ENCODE data around the gene PAK2. TPM values are rescaled to one million over a fixed set of nuclear protein-coding genes. Genes with fewer than 3 reads are reported as not detected.
"Not testable (repeated sequence)": the region's sequence is repeated elsewhere in the genome, so short reads cannot be mapped to it uniquely, and the experiment has no call there.

The PAK2 gene
- total and polyA plus RNA-seq, 2 of the 4 experiments (the other 2 are of a cell fraction): 31.8 to 36.0 TPM

- H4K5ac ChIP-seq (ENCODE audit: low read depth, low read length); in situ Hi-C loops (cut with MboI; ENCODE audit: low sequenced_read_pairs); H3K18ac ChIP-seq (ENCODE audit: low read depth, low read length); H3K14ac ChIP-seq (replicated peaks; ENCODE audit: low read depth, low read length); CTCF ChIA-PET; H4K91ac ChIP-seq (ENCODE audit: insufficient read depth, low read depth, low read length); H2BK5ac ChIP-seq (ENCODE audit: low read depth, low read length, poor library complexity, severe bottlenecking); H3K27me3 ChIP-seq (ENCODE audit: control insufficient read depth, insufficient read depth, low read length); H3K4ac ChIP-seq (ENCODE audit: low read depth, low read length); DNase-seq; H3K4me2 ChIP-seq (ENCODE audit: low read depth, low read length); H4K8ac ChIP-seq (ENCODE audit: low read depth in 2 of 2, low read length in 2 of 2); H2AK5ac ChIP-seq (ENCODE audit: low read depth, low read length); H2BK15ac ChIP-seq (ENCODE audit: low read depth, low read length); H3K9me3 ChIP-seq (ENCODE audit: control insufficient read depth, insufficient read depth, low read length); H3K4me3 ChIP-seq (ENCODE audit: insufficient read depth, low read depth, low read length); H3K9ac ChIP-seq (ENCODE audit: low read depth, low read length); H3K27ac ChIP-seq (ENCODE audit: insufficient read depth, low read length); H3K23ac ChIP-seq (ENCODE audit: low read depth, low read length); H2AFZ ChIP-seq (replicated peaks; ENCODE audit: low read length, poor library complexity); H3K36me3 ChIP-seq (ENCODE audit: control insufficient read depth, insufficient read depth, low read length); H3K9me1 ChIP-seq (ENCODE audit: insufficient read depth, low read length); BruUV-seq (replicated peaks); H2BK20ac ChIP-seq (ENCODE audit: low read depth, low read length); ATAC-seq (ENCODE audit: low read depth); dilution Hi-C loops (cut with HindIII; ENCODE audit: low sequenced_read_pairs, unreplicated experiment); H3K56ac ChIP-seq (ENCODE audit: extremely low read depth, insufficient read depth, low read length); POLR2A ChIA-PET (ENCODE audit: unreplicated experiment); H2BK120ac ChIP-seq (ENCODE audit: low read depth, low read length); H2AK9ac ChIP-seq (replicated peaks; ENCODE audit: low read depth, low read length, poor library complexity); H3K4me1 ChIP-seq (ENCODE audit: control insufficient read depth, insufficient read depth, low read length): not testable (repeated sequence)
- intact Hi-C loops (cut with micrococcal nuclease): loop anchor here (5.0 kb wide), 3 partner anchors 34 to 199 kb away; partner anchors contain the start of gene NCBP2
- Histone ChIP-seq H4K20me1 (ENCODE audit: insufficient read depth, low read length) (peaks cover 51% of the 10 kb centered on the region), H3K79me1 (ENCODE audit: low read depth in 1 of 2, low read length in 2 of 2) (peaks cover 6 to 30% of the 10 kb centered on the region in 2 experiments; a peak in 3 of 4 replicates)
- no CpG with 5 or more reads among the region's 10 CpGs for WGBS, 2 experiments (ENCODE audit: extremely low coverage in 2 of 2, insufficient read length in 1 of 2)
Measured at GRCh38 chr3:196743569-196743968, 3.9 kb downstream of the PAK2 start.
